Esophagus muscularis mucosa (tissue), 4 donors: Measurements from ENCODE around the gene GPATCH8. TPM values are rescaled to one million over a fixed set of nuclear protein-coding genes. Genes with fewer than 3 reads are reported as not detected.
A peak's percentile ranks its signal among the peaks of the same experiment; 100 is the strongest.

Experiments
- DNase-seq: peaks from one replicate; pipeline ENCODE4 v3.0.0-alpha.2; 2017; ENCODE audit errors: extremely low spot score
- H3K27ac ChIP-seq, 4 donors: fragments of 200-600 bp; sonication (generic); replicated peaks in 1 of 4; 1 replicate in 3 of 4; 2 replicates in 1 of 4; pipeline ENCODE4 v1.5.1; 2016 to 2019; ENCODE audit warnings: mild to moderate bottlenecking in 1 of 4
- H3K27me3 ChIP-seq, 4 donors: fragments of 200-600 bp; sonication (generic); one replicate each; pipeline versions ENCODE4 v1.5.1 to v1.6.0; 2016 to 2019
- H3K36me3 ChIP-seq, 4 donors: fragments of 200-600 bp; sonication (generic); one replicate each; pipeline ENCODE4 v1.5.1; 2016 to 2019
- H3K4me1 ChIP-seq, 4 donors: fragments of 200-600 bp; sonication (generic); one replicate each; pipeline ENCODE4 v1.5.1; 2016 to 2019
- H3K4me3 ChIP-seq, 4 donors: fragments of 200-600 bp; sonication (generic); 1 replicate in 2 of 4; 2 replicates in 2 of 4; pipeline ENCODE4 v1.5.1; 2016 to 2019; ENCODE audit warnings: mild to moderate bottlenecking in 4 of 4, moderate library complexity in 1 of 4
- H3K9me3 ChIP-seq, 4 donors: fragments of 200-600 bp; sonication (generic); 1 replicate in 3 of 4; 2 replicates in 1 of 4; pipeline ENCODE4 v1.5.1; 2016 to 2019
- EP300 ChIP-seq: sonication (generic); formaldehyde crosslinking; IDR thresholded peaks from one replicate; pipeline ENCODE4 v1.6.1; 2017; ENCODE audit warnings: antibody characterized with exemption
- POLR2A ChIP-seq: fragments of 450-650 bp; IDR thresholded peaks from one replicate; pipeline ENCODE4 v1.6.1; 2017; ENCODE audit warnings: antibody characterized with exemption, moderate library complexity, mild to moderate bottlenecking, low read depth
- POLR2AphosphoS5 ChIP-seq, 2 donors: sonication (generic); formaldehyde crosslinking; IDR thresholded peaks; one replicate each; pipeline ENCODE4 v1.6.1; 2017; ENCODE audit warnings: antibody characterized with exemption in 2 of 2
- WGBS: methylation state at CpG from one replicate; pipeline ENCODE4 v1.1.5; 2018; 5-methylcytosine and 5-hydroxymethylcytosine counted together
- intact Hi-C: fragments of 100-400 bp; cut with DNase I; formaldehyde crosslinking; loops from one replicate; pipeline ENCODE4 v1.15.1; 2023
- total RNA-seq, 4 donors: library from RNA; depleted of rRNA; stranded (reverse); fragments of >200 nt; gene quantifications; one replicate each; pipeline versions ENCODE4 v1.1.0 to v1.2.1, GENCODE V29; 2016
- TF ChIP-seq, protein P1 (sequence below), 3 experiments: fragments of 200-600 bp in 2 of 3; fragments of 450-650 bp in 1 of 3; sonication (generic) in 2 of 3; IDR thresholded peaks; one replicate each; pipeline ENCODE4 v1.5.1; 2017 to 2019; ENCODE audit warnings: antibody characterized with exemption in 3 of 3, mild to moderate bottlenecking in 2 of 3, moderate library complexity in 1 of 3

Gene GPATCH8
- total RNA-seq, 4 donors from 2014 or later, result 21.0 to 51.1 (median 27.9) TPM

DNA sequence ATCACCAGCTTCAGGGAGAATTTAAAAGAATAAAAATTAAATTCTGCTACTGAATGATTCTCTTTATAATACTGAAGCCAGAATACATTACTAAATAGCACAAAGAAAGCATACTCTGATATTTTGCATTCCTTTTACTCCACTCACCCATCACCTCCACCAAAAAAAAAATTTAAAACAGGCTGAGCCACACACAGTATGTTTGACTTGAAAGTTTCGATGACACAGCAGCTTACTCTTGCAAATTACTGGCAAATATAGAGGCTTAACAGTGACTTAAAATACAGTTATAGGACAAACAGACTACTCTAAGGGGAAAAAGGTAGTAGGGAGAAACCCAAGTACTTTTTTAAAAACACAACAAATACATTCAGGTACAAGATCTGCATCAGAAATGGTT, 39.2 kb downstream of the GPATCH8 start:
- no peak for TF ChIP-seq EP300
- TF ChIP-seq POLR2A, result no peak
- no peak for TF ChIP-seq POLR2AphosphoS5 (IDR thresholded peaks at IDR 0.05)
- TF ChIP-seq, protein P1, sequence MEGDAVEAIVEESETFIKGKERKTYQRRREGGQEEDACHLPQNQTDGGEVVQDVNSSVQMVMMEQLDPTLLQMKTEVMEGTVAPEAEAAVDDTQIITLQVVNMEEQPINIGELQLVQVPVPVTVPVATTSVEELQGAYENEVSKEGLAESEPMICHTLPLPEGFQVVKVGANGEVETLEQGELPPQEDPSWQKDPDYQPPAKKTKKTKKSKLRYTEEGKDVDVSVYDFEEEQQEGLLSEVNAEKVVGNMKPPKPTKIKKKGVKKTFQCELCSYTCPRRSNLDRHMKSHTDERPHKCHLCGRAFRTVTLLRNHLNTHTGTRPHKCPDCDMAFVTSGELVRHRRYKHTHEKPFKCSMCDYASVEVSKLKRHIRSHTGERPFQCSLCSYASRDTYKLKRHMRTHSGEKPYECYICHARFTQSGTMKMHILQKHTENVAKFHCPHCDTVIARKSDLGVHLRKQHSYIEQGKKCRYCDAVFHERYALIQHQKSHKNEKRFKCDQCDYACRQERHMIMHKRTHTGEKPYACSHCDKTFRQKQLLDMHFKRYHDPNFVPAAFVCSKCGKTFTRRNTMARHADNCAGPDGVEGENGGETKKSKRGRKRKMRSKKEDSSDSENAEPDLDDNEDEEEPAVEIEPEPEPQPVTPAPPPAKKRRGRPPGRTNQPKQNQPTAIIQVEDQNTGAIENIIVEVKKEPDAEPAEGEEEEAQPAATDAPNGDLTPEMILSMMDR (IDR thresholded peaks at IDR 0.05), result no peak
- intact Hi-C loops, result no loop called here
- no peak for DNase-seq
- peaks cover 0 to 27% (median 9%) of the 10 kb centered on the region in 4 donors for H3K36me3 ChIP-seq
- H3K4me3 ChIP-seq, result no peak overlapping the region
- no peaks in the 10 kb centered on the region for H3K9me3 ChIP-seq
- 76% methylated on average over 1 of the region's 1 CpG for WGBS
- H3K27me3 ChIP-seq, result no peaks in the 10 kb centered on the region
- peak overlapping the region in 1 of 4 donors; percentile 33 for H3K27ac ChIP-seq
- H3K4me1 ChIP-seq, result peaks cover 10 to 55% (median 47%) of the 10 kb centered on the region in 4 donors

DNA sequence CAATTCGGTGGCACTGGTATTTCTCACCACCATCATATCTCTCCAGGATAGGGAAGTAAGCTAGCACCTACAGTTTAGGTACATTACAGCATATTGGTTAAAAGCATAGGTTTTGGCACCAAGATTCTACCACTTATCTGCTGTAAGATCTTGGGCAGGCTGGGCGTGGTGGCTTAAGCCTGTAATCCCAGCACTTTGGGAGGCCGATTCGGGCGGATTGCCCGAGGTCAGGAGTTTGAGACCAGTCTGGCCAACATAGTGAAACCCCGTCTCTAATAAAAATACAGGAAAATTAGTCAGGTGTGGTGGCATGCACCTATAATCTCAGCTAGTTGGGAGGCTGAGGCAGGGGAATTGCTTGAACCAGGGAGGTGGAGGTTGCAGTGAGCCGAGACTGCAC, 51.4 kb downstream of the GPATCH8 start:
- no peak overlapping the region for H3K27ac ChIP-seq
- H3K27me3 ChIP-seq, result no peaks in the 10 kb centered on the region
- H3K4me3 ChIP-seq, result no peak overlapping the region
- TF ChIP-seq POLR2A (no peak), EP300 (no peak)
- TF ChIP-seq, protein P1 (IDR thresholded peaks at IDR 0.05), result no peak
- DNase-seq, result no peak
- intact Hi-C loops, result no loop called here
- H3K9me3 ChIP-seq, result no peaks in the 10 kb centered on the region
- 98% methylated on average over 8 of the region's 8 CpGs for WGBS
- peaks cover 0 to 18% (median 5%) of the 10 kb centered on the region in 4 donors for H3K36me3 ChIP-seq
- no peaks in the 10 kb centered on the region for H3K4me1 ChIP-seq

DNA sequence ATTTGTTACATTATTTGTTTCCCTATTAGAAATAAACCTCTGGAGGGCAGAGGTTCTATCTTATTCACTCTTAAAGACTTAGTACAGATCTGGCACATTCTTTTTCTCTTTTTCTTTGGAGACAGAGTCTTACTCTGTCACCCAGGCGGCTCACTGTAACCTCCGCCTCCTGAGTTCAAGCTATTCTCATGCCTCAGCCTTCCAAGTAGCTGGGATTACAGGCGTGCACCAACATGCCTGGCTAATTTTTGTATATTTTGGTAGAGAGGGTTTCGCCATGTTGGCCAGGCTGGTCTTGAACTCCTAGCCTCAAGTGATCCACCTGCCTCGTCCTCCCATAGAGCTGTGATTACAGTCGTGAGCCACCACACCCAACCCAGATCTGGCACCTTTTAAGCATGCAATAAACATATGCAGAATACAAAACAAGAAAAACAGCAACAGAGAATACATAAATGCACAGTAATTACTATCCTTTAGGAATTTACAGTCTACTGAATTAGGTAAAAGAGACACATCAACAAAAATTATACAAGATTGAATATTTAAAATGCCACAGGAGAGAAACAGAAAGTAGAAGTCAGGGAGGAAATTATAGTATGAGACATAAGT, 52.1 kb downstream of the GPATCH8 start:
- no peak overlapping the region for H3K4me3 ChIP-seq
- H3K9me3 ChIP-seq, result no peaks in the 10 kb centered on the region
- 82% methylated on average over 6 of the region's 6 CpGs for WGBS
- no peak for DNase-seq
- intact Hi-C loops, result no loop called here
- no peaks in the 10 kb centered on the region for H3K27me3 ChIP-seq
- TF ChIP-seq EP300 (no peak), POLR2AphosphoS5 (IDR thresholded peaks at IDR 0.05) (no peak), POLR2A (no peak)
- TF ChIP-seq, protein P1 (IDR thresholded peaks at IDR 0.05), result no peak
- H3K4me1 ChIP-seq, result no peaks in the 10 kb centered on the region
- H3K27ac ChIP-seq, result no peak overlapping the region
- H3K36me3 ChIP-seq, result peaks cover 0 to 18% (median 5%) of the 10 kb centered on the region in 4 donors

DNA sequence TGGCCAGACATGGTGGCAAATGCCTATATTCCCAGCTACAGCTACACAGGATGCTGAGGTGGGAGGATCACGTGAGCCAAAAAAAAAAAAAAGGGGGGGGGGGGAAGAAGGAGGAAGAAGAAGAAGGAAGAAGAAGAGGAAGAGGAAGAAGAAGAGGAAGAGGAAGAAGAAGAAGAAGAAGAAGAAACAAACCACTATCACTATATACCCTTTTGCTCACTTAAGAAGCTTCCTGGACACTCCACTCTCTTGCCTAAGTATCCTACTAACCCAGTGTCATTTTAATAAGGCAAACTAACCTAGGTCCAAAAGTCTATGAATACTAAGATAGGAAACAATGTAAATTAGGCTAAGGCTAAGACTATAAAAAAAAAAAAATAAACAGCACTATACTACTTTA, 54.8 kb downstream of the GPATCH8 start:
- intact Hi-C loops, result no loop called here
- WGBS, result 83% methylated on average over 1 of the region's 1 CpG
- DNase-seq, result no peak

More for the DNA sequence above, 54.8 kb downstream of the GPATCH8 start:
- Histone ChIP-seq H3K4me1 (no peaks in the 10 kb centered on the region), H3K4me3 (no peak overlapping the region), H3K27me3 (no peaks in the 10 kb centered on the region), H3K9me3 (no peaks in the 10 kb centered on the region), H3K36me3 (peaks cover 0 to 6% (median 0%) of the 10 kb centered on the region in 4 donors), H3K27ac (no peak overlapping the region)
- no peak for TF ChIP-seq POLR2A
- TF ChIP-seq EP300, result no peak
- TF ChIP-seq, protein P1 (IDR thresholded peaks at IDR 0.05), result no peak
- TF ChIP-seq POLR2AphosphoS5 (IDR thresholded peaks at IDR 0.05), result no peak
